HG03159 (cell line): Measurements from ENCODE around the gene IL17RD.

Experiments
- ATAC-seq: cut with Tn5 transposase; IDR thresholded peaks from one replicate; pipeline ENCODE4 v1.9.1; 2021; ENCODE audit warnings: mild to moderate bottlenecking, moderate library complexity; ENCODE audit not compliant: unreplicated experiment

Gene IL17RD

GRCh38 chr3:57160076-57160764 is 4.9 kb downstream of the IL17RD start:
- ATAC-seq = no peak

- no peak for ATAC-seq
Observed at GRCh38 chr3:57158813-57159738, 6.1 kb downstream of the IL17RD start.

GRCh38 chr3:57158325-57158724 is 6.8 kb downstream of the IL17RD start:
- ATAC-seq = no peak

- ATAC-seq = no peak
Observed at GRCh38 chr3:57157545-57157944, 7.6 kb downstream of the IL17RD start.

- no peak for ATAC-seq
Observed at GRCh38 chr3:57155310-57155643, 9.9 kb downstream of the IL17RD start.

- ATAC-seq = no peak
Observed at GRCh38 chr3:57154470-57155309, 10.5 kb downstream of the IL17RD start.

- ATAC-seq = no peak
Observed at GRCh38 chr3:57152151-57153143, 12.7 kb downstream of the IL17RD start.

- no peak for ATAC-seq
Observed at GRCh38 chr3:57151749-57152148, 13.4 kb downstream of the IL17RD start.

- no peak for ATAC-seq
Observed at GRCh38 chr3:57151021-57151449, 14.1 kb downstream of the IL17RD start.

GRCh38 chr3:57150113-57150581 is 15.0 kb downstream of the IL17RD start:
- ATAC-seq = no peak

- no peak for ATAC-seq
Observed at GRCh38 chr3:57147071-57147470, 18.1 kb downstream of the IL17RD start.

- no peak for ATAC-seq
Observed at GRCh38 chr3:57145852-57146251, 19.3 kb downstream of the IL17RD start.

- ATAC-seq = no peak
Observed at GRCh38 chr3:57144952-57145351, 20.2 kb downstream of the IL17RD start.

GRCh38 chr3:57143886-57144459 is 21.2 kb downstream of the IL17RD start:
- ATAC-seq = no peak

- ATAC-seq = no peak
Observed at GRCh38 chr3:57142411-57142723, 22.8 kb downstream of the IL17RD start.

GRCh38 chr3:57141719-57142410 is 23.3 kb downstream of the IL17RD start:
- no peak for ATAC-seq

GRCh38 chr3:57140894-57141293 is 24.3 kb downstream of the IL17RD start:
- ATAC-seq = no peak

- no peak for ATAC-seq
Observed at GRCh38 chr3:57135964-57136719, 29.0 kb downstream of the IL17RD start.
